SKM-1 (cell line): Measurements from ENCODE around the gene NEGR1.
"Not testable (repeated sequence)": the region's sequence is repeated elsewhere in the genome, so short reads cannot be mapped to it uniquely, and the experiment has no call there.

Experiments used
- DNase-seq: peaks from one replicate; lab custom pipeline; 2025; ENCODE audit not compliant: unreplicated experiment; lab: John Stamatoyannopoulos, UW

The NEGR1 gene

DNA sequence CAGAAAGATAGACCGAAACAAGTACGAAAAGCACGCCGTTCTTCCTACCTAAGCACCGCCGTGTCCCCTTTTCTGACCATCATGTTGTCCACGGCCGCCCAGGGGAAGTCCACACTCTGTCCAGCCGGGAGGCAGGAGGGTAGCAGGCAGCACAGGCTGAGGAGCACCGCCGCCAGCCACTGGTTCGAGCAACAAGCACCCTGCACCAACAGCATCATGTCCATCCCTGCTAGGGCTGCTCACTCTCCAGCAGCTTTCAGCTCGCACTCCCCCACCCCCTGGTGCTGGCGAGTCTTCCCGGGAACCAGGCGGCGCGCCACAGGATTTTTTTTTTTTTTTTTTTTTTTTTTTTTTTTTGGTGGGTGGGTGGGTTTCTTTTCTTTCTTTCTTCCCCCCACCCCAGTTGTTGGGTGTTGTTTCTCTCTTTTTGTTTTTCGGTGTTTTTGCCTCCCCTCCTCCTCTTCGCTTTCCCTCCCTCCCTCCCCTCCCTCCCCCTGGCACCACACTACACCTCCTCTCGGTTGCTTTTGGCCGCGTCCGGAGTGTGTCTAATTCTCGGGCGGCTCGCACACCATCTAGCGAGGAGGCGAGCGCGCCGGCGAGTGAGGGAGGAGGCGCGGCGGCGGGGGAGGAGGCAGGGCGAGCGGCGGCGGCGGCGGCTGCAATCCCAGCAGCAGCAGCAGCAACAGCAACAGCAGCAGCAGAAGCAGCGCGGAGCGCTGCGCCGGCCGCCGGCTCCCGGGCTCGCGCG is at the start of gene NEGR1:
NEGR1 (minus strand) TSS at position 269 of the 751 bp plus-strand sequence.
- DNase-seq, result no peak

GRCh38 chr1:72326494-72326893 is 44.2 kb upstream of the NEGR1 start:
- DNase-seq, result no peak

DNA sequence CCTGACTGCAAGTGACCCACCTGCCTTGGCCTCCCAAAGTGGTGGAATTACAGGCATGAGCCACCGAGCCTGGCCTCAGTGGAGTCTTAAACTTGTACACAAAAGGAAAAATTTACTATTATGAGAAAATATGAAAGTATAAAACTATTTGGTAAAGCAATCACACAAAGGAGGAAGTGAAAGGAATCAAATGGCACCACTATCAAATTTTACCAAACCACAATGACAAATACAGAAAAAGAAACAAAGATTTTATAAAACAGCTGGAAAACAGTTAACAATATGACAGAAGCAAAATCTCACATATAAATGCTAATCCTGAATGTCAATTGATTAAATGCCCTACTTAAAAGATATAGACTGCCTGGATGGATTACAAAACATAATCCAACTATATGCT is 42.1 kb upstream of the NEGR1 start:
- DNase-seq, result no peak

DNA sequence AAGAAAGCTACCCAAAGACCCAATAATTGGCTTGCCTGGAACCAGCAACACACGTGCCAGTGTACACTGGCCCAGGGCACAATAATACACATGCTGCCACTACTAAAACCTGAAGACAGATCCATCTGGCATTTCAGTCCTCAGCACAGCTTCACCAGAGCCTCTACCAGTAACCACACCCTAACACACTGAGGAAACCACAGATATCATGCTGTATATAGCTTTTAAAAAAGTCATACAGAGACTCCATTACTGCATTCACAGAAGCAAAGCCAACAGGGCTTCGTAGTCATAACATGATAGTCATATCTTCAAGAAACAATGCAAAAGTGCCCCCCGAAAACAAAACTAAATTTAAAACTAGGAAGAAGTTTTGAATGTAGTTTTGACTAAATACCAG is 40.6 kb upstream of the NEGR1 start:
- DNase-seq, result no peak

DNA sequence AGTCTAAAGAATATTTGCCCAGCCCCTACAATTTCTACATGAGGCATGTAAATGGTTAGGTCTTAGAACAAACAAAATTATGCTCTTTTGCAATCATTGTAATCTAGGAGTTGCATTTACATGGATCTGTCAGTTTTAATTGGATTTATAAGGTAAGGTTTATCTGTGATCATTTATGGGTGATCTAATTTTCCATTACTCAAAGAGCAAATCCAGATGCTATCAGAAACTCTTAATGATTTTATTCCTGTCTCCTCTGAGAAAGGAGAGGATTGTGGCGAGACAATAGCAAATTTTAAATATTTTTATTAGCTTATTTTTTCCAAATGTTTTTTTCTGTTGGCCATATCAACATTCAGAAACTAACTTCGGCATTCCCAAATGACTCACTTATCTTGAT is 14.2 kb upstream of the NEGR1 start:
- DNase-seq, result no peak

DNA sequence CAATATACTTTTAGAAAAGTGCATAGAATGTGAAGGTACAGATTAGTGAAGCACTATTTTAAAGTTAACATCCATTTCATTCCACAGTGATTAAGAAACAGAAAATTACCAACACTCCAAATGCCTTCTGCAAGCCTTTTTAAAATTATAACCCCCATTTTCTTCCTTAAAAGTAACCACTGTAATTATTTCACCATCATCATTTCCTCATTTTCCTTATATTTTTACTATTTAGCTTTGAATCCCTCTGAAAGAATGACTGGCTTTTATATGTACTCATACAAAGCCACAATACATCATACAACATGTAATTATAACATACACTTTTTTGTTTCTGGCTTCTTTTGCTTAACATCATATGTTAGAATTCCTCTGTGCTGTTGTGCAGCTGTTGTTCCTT is 6.5 kb upstream of the NEGR1 start:
- DNase-seq, result no peak

GRCh38 chr1:72286401-72286800 is 4.1 kb upstream of the NEGR1 start:
- DNase-seq, result no peak

DNA sequence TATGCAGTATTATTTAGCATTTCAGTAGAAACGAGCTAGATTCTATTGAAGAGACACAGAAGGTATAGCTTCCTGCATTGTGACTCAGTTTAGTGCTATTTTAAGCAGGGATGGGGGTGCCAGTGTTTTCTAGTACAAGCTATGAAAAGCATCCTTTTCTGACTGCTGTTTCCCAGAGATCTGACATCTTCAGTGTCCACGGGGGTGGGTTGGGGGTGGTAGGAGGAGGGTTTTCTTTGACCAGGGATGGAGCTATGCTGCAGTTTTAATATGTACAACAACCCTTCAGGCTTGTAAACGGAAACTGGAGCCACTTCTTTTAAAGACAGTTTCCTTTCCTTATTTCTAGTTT is 2.7 kb upstream of the NEGR1 start:
- DNase-seq, result no peak

GRCh38 chr1:72284348-72285073 is 2.2 kb upstream of the NEGR1 start:
- DNase-seq, result no peak

- DNase-seq, result no peak
Observed at GRCh38 chr1:72284084-72284347, 1.7 kb upstream of the NEGR1 start.

GRCh38 chr1:72283307-72284083 is 1.2 kb upstream of the NEGR1 start:
- peak; percentile 37 for DNase-seq

DNA sequence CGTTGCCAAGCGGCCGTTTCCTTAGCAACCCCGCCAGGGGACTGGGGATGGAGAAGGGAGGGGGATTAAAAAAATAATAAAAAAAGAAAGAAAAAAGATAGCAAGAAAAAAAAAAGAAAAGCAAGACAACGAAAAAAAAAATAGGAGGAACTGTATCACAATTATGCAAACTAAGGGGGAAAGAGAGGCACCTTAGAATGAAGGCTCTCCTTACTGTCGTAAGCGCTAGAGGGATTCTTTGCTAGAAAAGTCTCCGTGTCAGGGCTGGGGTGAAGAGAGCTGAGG is 625 bp upstream of the NEGR1 start:
- no peak for DNase-seq

- no peak for DNase-seq
Observed at GRCh38 chr1:72281637-72282270, 585 bp downstream of the NEGR1 start.

GRCh38 chr1:72281144-72281543 is 1.2 kb downstream of the NEGR1 start:
- no peak for DNase-seq

- DNase-seq, result no peak
Observed at GRCh38 chr1:72280711-72281110, 1.6 kb downstream of the NEGR1 start.

DNA sequence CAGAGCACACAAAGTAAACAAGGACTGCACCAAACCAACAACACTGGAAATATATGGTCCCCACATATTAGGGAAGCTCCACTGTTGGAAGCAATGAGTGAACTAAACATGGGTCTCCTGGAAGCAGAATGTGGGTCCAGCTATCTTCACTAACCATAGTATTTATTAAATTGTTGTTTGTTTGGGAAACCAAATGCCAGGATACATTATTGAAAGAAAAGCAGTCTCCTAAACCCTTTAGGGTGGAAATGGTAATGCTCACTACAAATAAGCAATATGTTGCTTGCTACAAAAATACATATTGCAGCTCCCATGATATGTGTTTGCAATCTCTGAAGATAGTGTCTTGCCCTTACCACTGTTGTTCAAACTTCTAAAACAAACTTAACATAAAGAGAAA is 2.2 kb downstream of the NEGR1 start:
- no peak for DNase-seq

GRCh38 chr1:72278461-72278860 is 3.9 kb downstream of the NEGR1 start:
- no peak for DNase-seq

DNA sequence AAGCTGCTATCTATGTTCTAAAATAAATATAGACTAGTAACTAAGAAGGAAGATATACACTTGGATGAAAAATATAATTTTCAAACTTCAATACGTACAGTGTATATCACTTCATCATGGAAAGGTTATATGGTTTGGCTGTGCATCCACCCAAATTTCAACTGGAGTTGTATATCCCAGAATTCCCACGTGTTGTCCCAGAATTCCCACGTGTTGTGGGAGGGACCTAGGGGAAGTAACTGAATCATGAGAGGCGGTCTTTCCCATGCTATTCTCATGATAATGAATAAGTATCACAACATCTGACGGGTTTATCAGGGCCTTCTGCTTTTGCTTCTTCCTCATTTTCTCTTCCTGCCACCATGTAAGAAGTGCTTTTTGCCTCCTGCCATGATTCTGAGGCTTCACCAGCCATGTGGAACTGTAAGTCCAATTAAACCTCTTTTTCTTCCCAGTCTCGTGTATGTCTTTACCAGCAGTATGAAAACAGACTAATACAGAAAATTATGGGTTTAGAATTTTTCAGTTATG is 10.7 kb downstream of the NEGR1 start:
- DNase-seq, result no peak

DNA sequence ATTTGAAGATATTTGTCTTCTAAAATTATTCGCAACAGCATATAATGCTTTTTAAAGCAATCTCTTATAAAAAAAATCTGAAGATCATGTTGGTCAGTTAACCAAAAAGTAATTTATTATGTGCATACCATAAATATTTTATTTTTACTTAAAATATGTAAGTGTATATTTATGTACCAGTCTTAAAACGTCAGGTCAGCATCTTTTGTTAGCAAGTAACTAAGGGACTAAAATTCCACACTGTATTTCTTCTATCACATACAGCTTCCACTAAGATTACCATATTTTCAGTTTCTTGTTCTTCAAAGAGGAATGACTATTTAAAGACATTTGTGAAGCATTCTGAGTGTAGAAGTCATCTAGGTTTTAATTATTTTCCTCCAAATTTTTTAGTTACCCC is 19.6 kb downstream of the NEGR1 start:
- no peak for DNase-seq

DNA sequence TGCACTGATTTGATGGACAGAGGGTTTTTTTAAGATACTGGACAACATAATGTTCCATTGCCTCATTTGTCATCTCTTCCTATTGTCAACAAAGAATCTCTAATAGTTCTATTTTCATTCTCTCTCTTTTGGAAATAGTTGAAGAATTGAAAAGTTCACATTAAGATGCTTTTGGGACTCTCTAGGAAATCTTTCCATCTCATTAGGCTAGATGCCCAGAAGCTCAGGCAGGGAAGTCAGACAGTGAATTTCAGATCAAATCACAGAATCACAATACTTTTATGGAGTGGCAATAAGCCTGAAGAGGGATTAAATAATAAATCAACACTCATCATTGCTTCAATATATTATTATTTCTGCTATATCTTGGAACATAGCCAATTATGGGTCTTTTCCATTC is 29.2 kb downstream of the NEGR1 start:
- DNase-seq, result no peak

- DNase-seq, result no peak
Observed at GRCh38 chr1:72241397-72241796, 40.9 kb downstream of the NEGR1 start.

GRCh38 chr1:72235931-72236330 is 46.4 kb downstream of the NEGR1 start:
- DNase-seq, result not testable (repeated sequence)
